DND-41 (cell line): ENCODE results near the gene PLCD3.

Experiments
- ATAC-seq: fragments of 200-7000 bp; cut with Tn5 transposase; 3 replicates; pipeline ENCODE4 v1.9.1; 2021; ENCODE audit warnings: low read depth; ENCODE audit not compliant: insufficient read depth
- DNase-seq: peaks from one replicate; pipeline ENCODE4 v3.0.0-alpha.2; 2020
- H2AFZ ChIP-seq: 2 replicates; pipeline ENCODE4 v1.6.0; 2012; ENCODE audit warnings: low read depth, low read length
- H3K27ac ChIP-seq: 2 replicates; pipeline ENCODE4 v1.5.1; 2012; ENCODE audit warnings: low read length, inconsistent platforms
- H3K27me3 ChIP-seq: fragments of 200-600 bp; sonication (generic); 2 replicates; pipeline ENCODE4 v1.6.0; 2012; ENCODE audit warnings: low read length, mild to moderate bottlenecking, inconsistent platforms; ENCODE audit not compliant: insufficient read depth, poor library complexity
- H3K36me3 ChIP-seq: 2 replicates; pipeline ENCODE4 v1.5.1; 2012; ENCODE audit warnings: low read length, inconsistent platforms; ENCODE audit not compliant: insufficient read depth
- H3K4me1 ChIP-seq: 2 replicates; pipeline ENCODE4 v1.5.1; 2012; ENCODE audit warnings: mild to moderate bottlenecking, low read length; ENCODE audit not compliant: insufficient read depth
- H3K4me2 ChIP-seq: 2 replicates; pipeline ENCODE4 v1.6.0; 2012; ENCODE audit warnings: mild to moderate bottlenecking, moderate library complexity, low read length, inconsistent platforms; ENCODE audit not compliant: insufficient read depth
- H3K4me3 ChIP-seq, 2 experiments: fragments of 200-600 bp in 1 of 2; shearing (Covaris generic) in 1 of 2; 2 replicates each; pipeline ENCODE4 v1.5.1; 2012 to 2016; ENCODE audit warnings: inconsistent platforms in 2 of 2, low read length in 2 of 2, mild to moderate bottlenecking in 2 of 2, low read depth in 1 of 2, moderate library complexity in 1 of 2
- H3K79me2 ChIP-seq: 2 replicates; pipeline ENCODE4 v1.6.0; 2012; ENCODE audit warnings: low read length, inconsistent platforms; ENCODE audit not compliant: insufficient read depth
- H3K9ac ChIP-seq: 2 replicates; pipeline ENCODE4 v1.6.0; 2012; ENCODE audit warnings: low read depth, mild to moderate bottlenecking, inconsistent platforms, low read length, moderate library complexity
- H3K9me3 ChIP-seq: 2 replicates; pipeline ENCODE4 v1.5.1; 2012; ENCODE audit warnings: low read length, moderate library complexity, mild to moderate bottlenecking, inconsistent platforms; ENCODE audit not compliant: insufficient read depth, severe bottlenecking
- H4K20me1 ChIP-seq: 2 replicates; pipeline ENCODE4 v1.6.0; 2012; ENCODE audit warnings: low read length; ENCODE audit not compliant: insufficient read depth
- EZH2 ChIP-seq: IDR thresholded peaks from 3 replicates; pipeline ENCODE4 v1.6.1; 2012; ENCODE audit warnings: borderline replicate concordance, low read depth, mild to moderate bottlenecking, moderate library complexity, low read length, inconsistent platforms; ENCODE audit not compliant: severe bottlenecking
- TF ChIP-seq, protein P1 (sequence below): IDR thresholded peaks from 2 replicates; pipeline ENCODE4 v1.5.1; 2012; ENCODE audit warnings: borderline replicate concordance, low read length, moderate library complexity, mild to moderate bottlenecking; ENCODE audit not compliant: poor library complexity, severe bottlenecking; ENCODE audit errors: extremely low read depth

PLCD3 gene

DNA sequence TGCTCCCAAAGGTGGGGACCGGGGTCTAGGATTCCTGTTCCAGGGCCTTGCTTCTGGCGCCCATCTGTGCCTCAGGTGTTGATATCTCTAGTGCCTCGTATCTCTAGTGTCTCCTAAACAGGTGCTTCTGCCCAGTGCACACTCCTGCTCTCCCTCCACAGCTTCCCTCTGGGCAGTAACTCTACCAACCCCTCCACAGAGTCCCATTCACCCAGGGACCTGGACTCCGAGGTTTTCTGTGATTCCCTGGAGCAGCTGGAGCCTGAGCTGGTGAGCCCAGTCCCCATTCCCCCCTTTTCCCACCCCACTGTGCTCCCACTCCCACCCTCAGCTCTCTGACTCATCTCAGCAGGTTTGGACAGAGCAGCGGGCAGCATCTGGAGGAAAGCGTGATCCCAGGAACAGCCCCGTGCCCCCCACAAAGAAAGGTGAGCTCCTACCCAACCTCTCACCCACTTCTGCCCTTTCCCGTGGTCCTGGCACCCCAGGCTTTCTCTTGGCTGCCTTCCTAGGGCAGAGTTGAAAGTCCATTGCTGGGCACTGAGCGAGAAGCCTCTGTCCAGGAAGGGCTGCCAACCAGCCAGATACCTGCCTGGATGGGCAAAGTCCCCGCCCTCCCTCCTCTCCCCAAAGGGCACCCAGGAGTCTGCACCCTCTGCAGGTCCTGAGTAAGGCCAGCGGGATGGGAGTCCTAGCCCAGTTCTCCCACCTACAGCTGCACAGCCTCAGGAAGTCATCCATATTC lies 5.4 kb upstream of the PLCD3 start:
- H3K36me3 ChIP-seq: peaks cover 11% of the 10 kb centered on the region; the same call in 1 of the 2 replicates
- no peak overlapping the region for H2AFZ ChIP-seq
- no peak for ATAC-seq
- no peaks in the 10 kb centered on the region for H4K20me1 ChIP-seq
- H3K4me2 ChIP-seq: no peak overlapping the region
- H3K4me3 ChIP-seq: no peak overlapping the region
- peaks cover 23% of the 10 kb centered on the region for H3K4me1 ChIP-seq
- no peak for DNase-seq
- no peaks in the 10 kb centered on the region for H3K9me3 ChIP-seq
- TF ChIP-seq, protein P1, sequence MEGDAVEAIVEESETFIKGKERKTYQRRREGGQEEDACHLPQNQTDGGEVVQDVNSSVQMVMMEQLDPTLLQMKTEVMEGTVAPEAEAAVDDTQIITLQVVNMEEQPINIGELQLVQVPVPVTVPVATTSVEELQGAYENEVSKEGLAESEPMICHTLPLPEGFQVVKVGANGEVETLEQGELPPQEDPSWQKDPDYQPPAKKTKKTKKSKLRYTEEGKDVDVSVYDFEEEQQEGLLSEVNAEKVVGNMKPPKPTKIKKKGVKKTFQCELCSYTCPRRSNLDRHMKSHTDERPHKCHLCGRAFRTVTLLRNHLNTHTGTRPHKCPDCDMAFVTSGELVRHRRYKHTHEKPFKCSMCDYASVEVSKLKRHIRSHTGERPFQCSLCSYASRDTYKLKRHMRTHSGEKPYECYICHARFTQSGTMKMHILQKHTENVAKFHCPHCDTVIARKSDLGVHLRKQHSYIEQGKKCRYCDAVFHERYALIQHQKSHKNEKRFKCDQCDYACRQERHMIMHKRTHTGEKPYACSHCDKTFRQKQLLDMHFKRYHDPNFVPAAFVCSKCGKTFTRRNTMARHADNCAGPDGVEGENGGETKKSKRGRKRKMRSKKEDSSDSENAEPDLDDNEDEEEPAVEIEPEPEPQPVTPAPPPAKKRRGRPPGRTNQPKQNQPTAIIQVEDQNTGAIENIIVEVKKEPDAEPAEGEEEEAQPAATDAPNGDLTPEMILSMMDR: no peak
- no peak for TF ChIP-seq EZH2
- H3K79me2 ChIP-seq: peaks cover 7% of the 10 kb centered on the region; the same call in 1 of the 2 replicates
- no peaks in the 10 kb centered on the region for H3K27me3 ChIP-seq
- H3K9ac ChIP-seq: no peak overlapping the region
- no peak overlapping the region for H3K27ac ChIP-seq

DNA sequence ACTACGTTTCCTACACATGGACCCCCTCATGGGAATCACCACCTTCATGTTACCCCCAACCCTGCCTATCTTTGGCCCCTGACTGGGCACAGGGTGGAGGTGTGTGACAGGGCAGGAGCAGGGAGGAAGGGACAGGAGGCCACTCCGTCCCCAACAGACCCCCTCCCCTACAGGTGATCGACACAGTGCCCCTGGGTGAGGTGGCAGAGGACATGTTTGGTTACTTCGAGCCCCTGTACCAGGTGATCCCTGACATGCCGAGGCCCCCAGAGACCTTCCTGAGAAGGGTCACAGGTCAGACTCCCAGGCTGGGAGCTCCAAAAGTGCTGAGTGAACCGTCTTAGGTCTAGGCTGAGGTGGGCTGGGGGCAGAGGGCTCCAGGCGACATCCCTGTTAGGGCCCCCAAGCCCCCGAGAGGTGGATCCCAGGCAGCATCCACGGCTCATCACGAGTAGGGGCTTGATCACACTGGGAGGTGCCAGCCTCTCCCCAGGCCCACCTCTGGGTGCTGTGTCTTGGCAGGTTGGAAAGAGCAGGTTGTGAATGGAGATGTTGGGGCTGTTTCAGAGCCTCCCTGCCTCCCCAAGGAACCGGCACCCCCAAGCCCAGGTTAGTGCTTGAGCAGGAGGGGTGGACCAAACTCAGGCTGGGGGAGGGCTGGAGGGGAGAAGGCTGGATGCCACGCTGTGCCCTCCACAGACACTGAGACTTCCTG lies 4.7 kb upstream of the PLCD3 start:
- Histone ChIP-seq H4K20me1 (no peaks in the 10 kb centered on the region), H3K4me2 (peak overlapping the region; percentile 81), H3K36me3 (peaks cover 11% of the 10 kb centered on the region; the same call in 1 of the 2 replicates), H3K27ac (no peak overlapping the region), H3K4me3 (peak overlapping the region in 1 of 2 experiments; percentile 66; a peak in 1 of 4 replicates), H3K9ac (peak overlapping the region; percentile 59), H3K79me2 (peaks cover 7% of the 10 kb centered on the region; the same call in 1 of the 2 replicates), H3K4me1 (peaks cover 27% of the 10 kb centered on the region), H3K27me3 (no peaks in the 10 kb centered on the region), H3K9me3 (no peaks in the 10 kb centered on the region), H2AFZ (no peak overlapping the region)
- DNase-seq (no peak), ATAC-seq (no peak)
- TF ChIP-seq, protein P1: no peak

DNA sequence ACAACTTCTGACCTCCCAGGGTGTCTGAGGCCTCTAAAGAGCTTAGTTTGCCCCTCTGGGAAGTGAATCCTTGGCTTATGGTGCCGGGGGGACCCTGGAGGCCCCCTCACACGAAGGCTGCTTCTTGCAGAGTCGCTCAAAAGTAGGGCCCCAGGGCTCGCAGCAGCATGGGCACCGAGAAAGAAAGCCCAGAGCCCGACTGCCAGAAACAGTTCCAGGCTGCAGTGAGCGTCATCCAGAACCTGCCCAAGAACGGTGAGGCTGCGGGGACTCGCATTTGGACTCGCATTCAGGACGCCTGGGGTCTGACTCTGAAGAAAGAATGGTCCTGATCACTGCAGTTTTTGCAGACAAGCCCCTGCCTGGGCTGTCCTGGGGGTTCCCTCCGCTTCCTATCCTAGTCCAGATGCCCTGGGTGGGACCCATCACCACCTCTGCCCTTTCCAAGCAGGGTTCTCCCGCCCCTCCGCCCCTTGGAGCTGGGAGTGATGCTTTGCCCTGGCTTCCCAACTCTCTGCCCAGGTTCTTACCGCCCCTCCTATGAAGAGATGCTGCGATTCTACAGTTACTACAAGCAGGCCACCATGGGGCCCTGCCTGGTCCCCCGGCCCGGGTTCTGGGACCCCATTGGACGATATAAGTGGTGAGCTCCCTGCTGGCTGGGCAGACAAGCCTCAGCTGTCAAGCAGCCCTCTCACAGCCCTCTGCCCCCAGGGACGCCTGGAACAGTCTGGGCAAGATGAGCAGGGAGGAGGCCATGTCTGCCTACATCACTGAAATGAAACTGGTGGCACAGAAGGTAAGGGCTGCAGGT lies 3.9 kb upstream of the PLCD3 start:
- peaks cover 11% of the 10 kb centered on the region; the same call in 1 of the 2 replicates for H3K36me3 ChIP-seq
- no peaks in the 10 kb centered on the region for H4K20me1 ChIP-seq
- H2AFZ ChIP-seq: peak overlapping the region; percentile 76
- peak overlapping the region; percentile 68 for H3K27ac ChIP-seq
- H3K4me2 ChIP-seq: peak overlapping the region; percentile 81
- TF ChIP-seq, protein P1: no peak
- no peak for TF ChIP-seq EZH2
- H3K9ac ChIP-seq: peak overlapping the region; percentile 59
- ATAC-seq (no peak), DNase-seq (no peak)
- H3K9me3 ChIP-seq: no peaks in the 10 kb centered on the region
- peak overlapping the region; percentile 22 to 66; a peak in 3 of 4 replicates for H3K4me3 ChIP-seq
- no peaks in the 10 kb centered on the region for H3K27me3 ChIP-seq
- H3K4me1 ChIP-seq: peaks cover 35% of the 10 kb centered on the region
- H3K79me2 ChIP-seq: peaks cover 7% of the 10 kb centered on the region; the same call in 1 of the 2 replicates
